ENCODE data around the gene IFI44L.

IFI44L gene

DNA sequence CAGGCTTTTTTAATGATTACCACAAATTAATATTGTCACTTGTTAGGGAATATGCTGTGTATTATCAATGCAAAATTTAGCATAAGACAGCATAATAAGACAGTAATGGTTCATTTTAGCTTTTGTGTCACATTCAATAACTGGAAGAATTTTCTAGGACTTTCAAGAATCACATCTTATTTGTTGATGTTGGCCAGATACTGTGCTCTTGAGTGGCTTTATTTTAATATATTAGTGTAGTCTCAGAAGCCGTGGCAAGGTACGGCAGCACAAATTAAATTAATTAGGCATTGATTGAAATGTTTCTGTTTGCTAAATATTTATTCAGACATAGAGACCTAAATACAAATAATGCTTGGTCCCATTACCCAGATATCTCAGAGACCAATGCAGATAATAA lies 10.4 kb downstream of the IFI44L start:
- H3K9ac ChIP-seq (ENCODE audit: low read depth, low read length), result no peak overlapping the region
- TF ChIP-seq, protein P1, sequence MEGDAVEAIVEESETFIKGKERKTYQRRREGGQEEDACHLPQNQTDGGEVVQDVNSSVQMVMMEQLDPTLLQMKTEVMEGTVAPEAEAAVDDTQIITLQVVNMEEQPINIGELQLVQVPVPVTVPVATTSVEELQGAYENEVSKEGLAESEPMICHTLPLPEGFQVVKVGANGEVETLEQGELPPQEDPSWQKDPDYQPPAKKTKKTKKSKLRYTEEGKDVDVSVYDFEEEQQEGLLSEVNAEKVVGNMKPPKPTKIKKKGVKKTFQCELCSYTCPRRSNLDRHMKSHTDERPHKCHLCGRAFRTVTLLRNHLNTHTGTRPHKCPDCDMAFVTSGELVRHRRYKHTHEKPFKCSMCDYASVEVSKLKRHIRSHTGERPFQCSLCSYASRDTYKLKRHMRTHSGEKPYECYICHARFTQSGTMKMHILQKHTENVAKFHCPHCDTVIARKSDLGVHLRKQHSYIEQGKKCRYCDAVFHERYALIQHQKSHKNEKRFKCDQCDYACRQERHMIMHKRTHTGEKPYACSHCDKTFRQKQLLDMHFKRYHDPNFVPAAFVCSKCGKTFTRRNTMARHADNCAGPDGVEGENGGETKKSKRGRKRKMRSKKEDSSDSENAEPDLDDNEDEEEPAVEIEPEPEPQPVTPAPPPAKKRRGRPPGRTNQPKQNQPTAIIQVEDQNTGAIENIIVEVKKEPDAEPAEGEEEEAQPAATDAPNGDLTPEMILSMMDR (IDR thresholded peaks at IDR 0.05; ENCODE audit: borderline replicate concordance, extremely low read depth, low read length, poor library complexity, severe bottlenecking), result no peak
- TF ChIP-seq EZH2 (IDR thresholded peaks at IDR 0.05; ENCODE audit: borderline replicate concordance, low read depth, low read length, severe bottlenecking), result no peak
- no peak for DNase-seq
- no peak overlapping the region for H3K4me2 ChIP-seq (ENCODE audit: insufficient read depth, low read length)
- no peak for ATAC-seq (ENCODE audit: insufficient read depth, low read depth)
- H3K36me3 ChIP-seq (ENCODE audit: insufficient read depth, low read length), result no peaks in the 10 kb centered on the region
- H3K4me1 ChIP-seq (ENCODE audit: insufficient read depth, low read length), result no peaks in the 10 kb centered on the region
- H3K4me3 ChIP-seq (ENCODE audit: low read depth in 1 of 2, low read length in 2 of 2), result no peak overlapping the region
- H3K27ac ChIP-seq (ENCODE audit: low read length), result no peak overlapping the region
- H4K20me1 ChIP-seq (ENCODE audit: insufficient read depth, low read length), result no peaks in the 10 kb centered on the region
- no peaks in the 10 kb centered on the region for H3K9me3 ChIP-seq (ENCODE audit: insufficient read depth, low read length, severe bottlenecking)
- no peaks in the 10 kb centered on the region for H3K27me3 ChIP-seq (ENCODE audit: insufficient read depth, low read length, poor library complexity)
- no peak overlapping the region for H2AFZ ChIP-seq (ENCODE audit: low read depth, low read length)
- no peaks in the 10 kb centered on the region for H3K79me2 ChIP-seq (ENCODE audit: insufficient read depth, low read length)

DNA sequence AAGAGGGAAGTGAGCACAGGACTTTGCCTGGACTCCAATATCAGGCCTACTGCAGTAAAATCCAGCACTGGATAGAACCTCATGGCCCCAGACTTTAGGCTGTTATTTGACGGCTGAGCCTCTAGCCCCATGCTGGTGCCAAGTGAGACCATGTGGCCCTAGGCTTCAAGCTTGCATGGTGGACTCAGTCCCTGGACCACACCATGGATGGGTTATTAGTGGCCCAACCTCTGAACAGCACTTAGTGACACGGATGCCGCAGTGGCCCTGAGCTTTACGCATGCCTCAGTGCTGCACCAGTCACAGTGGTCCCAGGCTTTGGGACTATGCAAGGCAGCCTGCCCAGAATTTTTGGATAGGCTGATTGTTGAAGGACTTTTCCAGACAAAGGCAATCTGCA lies 13.0 kb downstream of the IFI44L start:
- H4K20me1 ChIP-seq (ENCODE audit: insufficient read depth, low read length), result no peaks in the 10 kb centered on the region
- no peak for TF ChIP-seq EZH2 (IDR thresholded peaks at IDR 0.05; ENCODE audit: borderline replicate concordance, low read depth, low read length, severe bottlenecking)
- TF ChIP-seq, protein P1 (IDR thresholded peaks at IDR 0.05; ENCODE audit: borderline replicate concordance, extremely low read depth, low read length, poor library complexity, severe bottlenecking), result no peak
- no peaks in the 10 kb centered on the region for H3K27me3 ChIP-seq (ENCODE audit: insufficient read depth, low read length, poor library complexity)
- no peak for DNase-seq
- H3K9ac ChIP-seq (ENCODE audit: low read depth, low read length), result no peak overlapping the region
- no peaks in the 10 kb centered on the region for H3K4me1 ChIP-seq (ENCODE audit: insufficient read depth, low read length)
- no peak overlapping the region for H2AFZ ChIP-seq (ENCODE audit: low read depth, low read length)
- no peaks in the 10 kb centered on the region for H3K79me2 ChIP-seq (ENCODE audit: insufficient read depth, low read length)
- no peaks in the 10 kb centered on the region for H3K9me3 ChIP-seq (ENCODE audit: insufficient read depth, low read length, severe bottlenecking)
- H3K4me3 ChIP-seq (ENCODE audit: low read depth in 1 of 2, low read length in 2 of 2), result no peak overlapping the region
- H3K27ac ChIP-seq (ENCODE audit: low read length), result no peak overlapping the region
- H3K36me3 ChIP-seq (ENCODE audit: insufficient read depth, low read length), result no peaks in the 10 kb centered on the region
- H3K4me2 ChIP-seq (ENCODE audit: insufficient read depth, low read length), result no peak overlapping the region
- no peak for ATAC-seq (ENCODE audit: insufficient read depth, low read depth)

DNA sequence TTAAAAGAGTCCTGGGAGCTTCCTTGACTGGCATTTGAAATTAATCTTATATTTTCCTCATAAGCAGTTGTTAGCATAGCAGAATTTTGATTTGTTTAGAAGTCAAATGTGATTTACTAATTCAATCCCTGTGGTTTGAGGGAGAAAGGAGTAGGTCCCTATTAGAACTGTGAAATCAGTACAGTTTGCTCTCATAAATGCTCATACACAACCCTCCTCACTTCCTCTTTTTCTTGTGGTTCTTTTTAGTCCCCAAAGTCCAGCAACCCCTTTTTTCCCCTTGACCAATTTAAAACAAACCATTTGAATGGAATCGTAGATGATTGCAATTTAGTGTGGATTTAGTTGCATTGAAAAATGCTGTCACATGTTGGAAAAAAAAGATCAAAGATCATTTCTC lies 20.2 kb downstream of the IFI44L start:
- no peak for TF ChIP-seq EZH2 (IDR thresholded peaks at IDR 0.05; ENCODE audit: borderline replicate concordance, low read depth, low read length, severe bottlenecking)
- TF ChIP-seq, protein P1 (IDR thresholded peaks at IDR 0.05; ENCODE audit: borderline replicate concordance, extremely low read depth, low read length, poor library complexity, severe bottlenecking), result no peak
- ATAC-seq (ENCODE audit: insufficient read depth, low read depth) (no peak), DNase-seq (no peak)
- Histone ChIP-seq H2AFZ (ENCODE audit: low read depth, low read length) (no peak overlapping the region), H3K27ac (ENCODE audit: low read length) (no peak overlapping the region), H3K4me3 (ENCODE audit: low read depth in 1 of 2, low read length in 2 of 2) (no peak overlapping the region), H3K36me3 (ENCODE audit: insufficient read depth, low read length) (no peaks in the 10 kb centered on the region), H3K27me3 (ENCODE audit: insufficient read depth, low read length, poor library complexity) (no peaks in the 10 kb centered on the region), H3K4me1 (ENCODE audit: insufficient read depth, low read length) (peaks cover 10% of the 10 kb centered on the region), H4K20me1 (ENCODE audit: insufficient read depth, low read length) (no peaks in the 10 kb centered on the region), H3K9ac (ENCODE audit: low read depth, low read length) (no peak overlapping the region), H3K9me3 (ENCODE audit: insufficient read depth, low read length, severe bottlenecking) (no peaks in the 10 kb centered on the region), H3K4me2 (ENCODE audit: insufficient read depth, low read length) (no peak overlapping the region), H3K79me2 (ENCODE audit: insufficient read depth, low read length) (no peaks in the 10 kb centered on the region)

DNA sequence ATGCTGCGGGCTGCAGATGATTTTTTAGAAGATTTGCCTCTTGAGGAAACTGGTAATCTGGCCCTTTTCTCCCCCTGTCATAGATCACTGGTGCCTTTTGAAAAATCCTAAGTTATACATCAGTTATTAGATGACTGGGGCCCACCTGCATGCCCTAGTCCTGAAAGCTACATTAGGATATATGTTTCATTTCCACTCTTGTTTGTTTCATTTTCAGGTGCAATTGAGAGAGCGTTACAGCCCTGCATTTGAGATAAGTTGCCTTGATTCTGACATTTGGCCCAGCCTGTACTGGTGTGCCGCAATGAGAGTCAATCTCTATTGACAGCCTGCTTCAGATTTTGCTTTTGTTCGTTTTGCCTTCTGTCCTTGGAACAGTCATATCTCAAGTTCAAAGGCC lies 21.3 kb downstream of the IFI44L start:
- H4K20me1 ChIP-seq (ENCODE audit: insufficient read depth, low read length), result no peaks in the 10 kb centered on the region
- DNase-seq (no peak), ATAC-seq (ENCODE audit: insufficient read depth, low read depth) (no peak)
- H3K4me1 ChIP-seq (ENCODE audit: insufficient read depth, low read length), result peaks cover 21% of the 10 kb centered on the region
- H3K9ac ChIP-seq (ENCODE audit: low read depth, low read length), result no peak overlapping the region
- TF ChIP-seq, protein P1 (IDR thresholded peaks at IDR 0.05; ENCODE audit: borderline replicate concordance, extremely low read depth, low read length, poor library complexity, severe bottlenecking), result no peak
- no peak for TF ChIP-seq EZH2 (IDR thresholded peaks at IDR 0.05; ENCODE audit: borderline replicate concordance, low read depth, low read length, severe bottlenecking)
- no peaks in the 10 kb centered on the region for H3K36me3 ChIP-seq (ENCODE audit: insufficient read depth, low read length)
- H3K9me3 ChIP-seq (ENCODE audit: insufficient read depth, low read length, severe bottlenecking), result no peaks in the 10 kb centered on the region
- no peak overlapping the region for H3K4me3 ChIP-seq (ENCODE audit: low read depth in 1 of 2, low read length in 2 of 2)
- H3K79me2 ChIP-seq (ENCODE audit: insufficient read depth, low read length), result no peaks in the 10 kb centered on the region
- H3K27ac ChIP-seq (ENCODE audit: low read length), result no peak overlapping the region
- H2AFZ ChIP-seq (ENCODE audit: low read depth, low read length), result no peak overlapping the region
- no peak overlapping the region for H3K4me2 ChIP-seq (ENCODE audit: insufficient read depth, low read length)
- H3K27me3 ChIP-seq (ENCODE audit: insufficient read depth, low read length, poor library complexity), result no peaks in the 10 kb centered on the region

Data from DND-41 (cell line).